Fibroblast of lung (primary cell): ENCODE data around the gene ATP2B2.

ENCODE experiments used
- CTCF ChIP-seq, 2 donors: IDR thresholded peaks in 1 of 2; conservative IDR thresholded peaks in 1 of 2; 1 replicate in 1 of 2; 2 replicates in 1 of 2; pipeline ENCODE4 v1.5.1; 2011 to 2012; ENCODE audit warnings: low read length in 2 of 2, control low read depth in 1 of 2, inconsistent platforms in 1 of 2, low read depth in 1 of 2, mild to moderate bottlenecking in 1 of 2
- EZH2 ChIP-seq: IDR thresholded peaks from 2 replicates; pipeline ENCODE4 v1.5.1; 2012; ENCODE audit warnings: low read length, control low read depth, mild to moderate bottlenecking; ENCODE audit errors: missing control alignments

- no peak for TF ChIP-seq CTCF (conservative IDR thresholded peaks at IDR 0.05 in 1 of 2, IDR thresholded peaks at IDR 0.05 in 1 of 2; ENCODE audit: low read depth in 1 of 2, low read length in 2 of 2)
- TF ChIP-seq EZH2: no peak
These were observed 22.1 kb upstream of the ATP2B2 start for GRCh38 chr3:10527295-10528001.
